Measurements from ENCODE around the gene B9D1. TPM values are rescaled to one million over a fixed set of nuclear protein-coding genes. Genes with fewer than 3 reads are reported as not detected.

Gene B9D1
- total RNA-seq, 1 experiment from 2014 or later = 31.9 TPM

GRCh38 chr17:19361944-19362276 lies 613 bp downstream of the B9D1 start:
- Mint-ChIP-seq H3K9me3 (no peaks in the 10 kb centered on the region), H3K4me3 (peak overlapping the region; percentile 83), H3K27me3 (ENCODE audit: low read depth) (no peaks in the 10 kb centered on the region), H3K27ac (no peak overlapping the region), H3K4me1 (peaks cover 22% of the 10 kb centered on the region), H3K36me3 (peaks cover 23% of the 10 kb centered on the region)
- TF ChIP-seq E2F4 (CRISPR knock-in tag; IDR thresholded peaks at IDR 0.05; ENCODE audit: borderline replicate concordance, low read depth) (no peak), TEAD4 (CRISPR knock-in tag; IDR thresholded peaks at IDR 0.05) (no peak), GTF2I (CRISPR knock-in tag; conservative IDR thresholded peaks at IDR 0.05) (no peak)
- DNase-seq (ENCODE audit: low spot score) (no peak), ATAC-seq (no peak)
- ChIA-PET CTCF (interaction anchor here (0.6 to 5.4 kb wide), 18 partner anchors 16 to 649 kb away, joined by 3 to 91 read pairs (median 24); partner anchors contain the start of genes ALDH3A2, MAPK7, MFAP4 and SLC47A1), POLR2A (interaction anchor here (0.8 to 1.8 kb wide), 3 partner anchors 16 to 286 kb away, joined by 3 to 4 read pairs (median 3); partner anchors contain the start of genes ALDH3A2 and MAPK7)

- H3K27ac Mint-ChIP-seq = no peak overlapping the region
- TF ChIP-seq ARID4B (CRISPR knock-in tag; IDR thresholded peaks at IDR 0.05; ENCODE audit: borderline replicate concordance) (no peak), E2F4 (CRISPR knock-in tag; IDR thresholded peaks at IDR 0.05; ENCODE audit: borderline replicate concordance, low read depth) (no peak), ZBTB43 (CRISPR knock-in tag; IDR thresholded peaks at IDR 0.05) (no peak), USF2 (CRISPR knock-in tag; IDR thresholded peaks at IDR 0.05) (0 out of 2 replicates have a peak, but pooled peaks have one; percentile 11)
- DNase-seq (ENCODE audit: low spot score) (no peak), ATAC-seq (no peak)
- no peaks in the 10 kb centered on the region for H3K9me3 Mint-ChIP-seq
- peaks cover 26% of the 10 kb centered on the region for H3K36me3 Mint-ChIP-seq
- H3K27me3 Mint-ChIP-seq (ENCODE audit: low read depth) = no peaks in the 10 kb centered on the region
- peak overlapping the region; percentile 59 for H3K4me3 Mint-ChIP-seq
- peaks cover 22% of the 10 kb centered on the region for H3K4me1 Mint-ChIP-seq
- CTCF ChIA-PET = interaction anchor here (0.6 to 5.4 kb wide), 7 partner anchors 22 to 551 kb away, joined by 3 to 91 read pairs (median 27); no protein-coding TSS in a partner anchor
- POLR2A ChIA-PET = interaction anchor here (1.5 kb wide), 1 partner anchor 17 kb away, joined by 3 read pairs; the partner anchor contains the start of gene MAPK7
Observed at GRCh38 chr17:19361326-19361725, 1.2 kb downstream of the B9D1 start.

- CTCF ChIA-PET = interaction anchor here (0.5 to 4.5 kb wide), 3 partner anchors 363 to 406 kb away, joined by 3 to 27 read pairs (median 5); no protein-coding TSS in a partner anchor
- H3K9me3 Mint-ChIP-seq = no peaks in the 10 kb centered on the region
- DNase-seq (ENCODE audit: low spot score) (no peak), ATAC-seq (no peak)
- POLR2A ChIA-PET = interaction anchor here (1.5 kb wide), 1 partner anchor 18 kb away, joined by 3 read pairs; the partner anchor contains the start of gene MAPK7
- H3K4me1 Mint-ChIP-seq = peaks cover 22% of the 10 kb centered on the region
- peak overlapping the region; percentile 19 for H3K27ac Mint-ChIP-seq
- H3K4me3 Mint-ChIP-seq = no peak overlapping the region
- H3K27me3 Mint-ChIP-seq (ENCODE audit: low read depth) = no peaks in the 10 kb centered on the region
- peaks cover 26% of the 10 kb centered on the region for H3K36me3 Mint-ChIP-seq
- TF ChIP-seq CBFB (CRISPR knock-in tag; IDR thresholded peaks at IDR 0.05; ENCODE audit: low read depth) (no peak), ETV6 (CRISPR knock-in tag; IDR thresholded peaks at IDR 0.05) (no peak), ZNF281 (CRISPR knock-in tag; IDR thresholded peaks at IDR 0.05) (no peak), NR1H2 (CRISPR knock-in tag; IDR thresholded peaks at IDR 0.05) (no peak), ZNF121 (CRISPR knock-in tag; IDR thresholded peaks at IDR 0.05) (no peak), ATF6 (CRISPR knock-in tag; IDR thresholded peaks at IDR 0.05) (no peak), ZNF396 (CRISPR knock-in tag; IDR thresholded peaks at IDR 0.05; ENCODE audit: borderline replicate concordance) (no peak), TEAD1 (CRISPR knock-in tag; IDR thresholded peaks at IDR 0.05) (no peak), TCF7 (CRISPR knock-in tag; IDR thresholded peaks at IDR 0.05; ENCODE audit: low read depth) (no peak), SMAD4 (CRISPR knock-in tag; IDR thresholded peaks at IDR 0.05) (no peak), ZNF232 (CRISPR knock-in tag; IDR thresholded peaks at IDR 0.05) (no peak), ZNF416 (CRISPR knock-in tag; IDR thresholded peaks at IDR 0.05) (no peak)
Observed at GRCh38 chr17:19360772-19361171, 1.8 kb downstream of the B9D1 start.

All from WTC11 (cell line).